Neuron (in vitro differentiated cells): ENCODE measurements around the gene IGSF9.

Experiments used
- H2AFZ ChIP-seq: one replicate; pipeline ENCODE4 v1.6.1; 2013; ENCODE audit warnings: low read depth, mild to moderate bottlenecking, inconsistent platforms, low read length, moderate library complexity
- H3K27me3 ChIP-seq: one replicate; pipeline ENCODE4 v1.6.1; 2013; ENCODE audit warnings: low read length; ENCODE audit not compliant: insufficient read depth
- H3K36me3 ChIP-seq: one replicate; pipeline ENCODE4 v1.6.1; 2013; ENCODE audit warnings: low read length; ENCODE audit not compliant: insufficient read depth
- H3K4me1 ChIP-seq: one replicate; pipeline ENCODE4 v1.6.1; 2013; ENCODE audit warnings: low read length; ENCODE audit not compliant: insufficient read depth
- H3K4me3 ChIP-seq: 2 replicates; pipeline ENCODE4 v1.5.1; 2013; ENCODE audit warnings: mild to moderate bottlenecking, low read length, moderate library complexity
- H3K9me3 ChIP-seq: one replicate; pipeline ENCODE4 v1.6.1; 2013; ENCODE audit warnings: low read length

IGSF9 gene

DNA sequence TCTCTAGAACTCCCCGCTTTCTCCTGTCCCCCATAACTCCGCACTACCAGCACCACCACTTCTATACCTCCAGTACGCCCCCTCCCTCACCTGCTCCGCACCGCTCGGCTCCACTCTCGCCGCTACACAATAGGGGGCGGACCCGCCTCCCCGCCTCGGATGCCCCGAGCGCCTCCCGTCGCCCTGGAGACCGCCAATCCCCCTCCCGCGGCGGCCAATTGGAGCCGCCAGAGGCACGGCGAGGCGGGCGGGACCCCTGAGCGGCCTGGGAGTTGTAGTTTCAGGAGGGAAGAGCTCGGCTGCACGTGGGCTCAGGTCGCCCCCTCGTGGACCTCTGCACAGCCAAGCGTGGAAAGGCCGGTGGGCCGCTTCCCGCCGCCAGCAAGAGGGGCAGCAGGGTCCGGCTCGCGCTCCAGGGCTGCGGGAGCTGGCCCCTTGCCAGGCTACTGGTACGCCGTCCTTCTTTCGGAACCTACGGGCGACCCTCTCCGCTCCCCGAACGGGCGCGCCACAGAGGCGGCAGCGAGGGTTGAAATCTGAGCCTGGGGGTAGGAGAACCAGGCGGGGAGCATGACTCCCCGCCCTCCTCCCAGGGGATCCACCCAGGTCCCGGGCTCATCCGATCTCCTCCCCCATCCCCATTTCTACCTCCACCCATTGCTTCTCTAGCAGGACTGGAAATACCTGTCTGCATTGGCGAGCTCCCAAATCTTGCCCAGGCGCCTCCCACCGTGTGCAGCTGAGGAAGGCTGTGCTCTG is at the start of gene IGSF9:
TSS of gene IGSF9 (minus strand) at position 131 of the 759 bp plus-strand sequence. CDS start 2,159 bp downstream, outside the sequence.
- Histone ChIP-seq H3K9me3 (no peaks in the 10 kb centered on the region), H3K4me1 (peaks cover 40% of the 10 kb centered on the region), H3K27me3 (peaks cover 29% of the 10 kb centered on the region), H2AFZ (peak within 1 kb of the TSS; percentile 93), H3K4me3 (peak within 1 kb of the TSS; percentile 74), H3K36me3 (no peaks in the 10 kb centered on the region)

- Histone ChIP-seq H2AFZ (no peak overlapping the region), H3K27me3 (peaks cover 21% of the 10 kb centered on the region), H3K9me3 (no peaks in the 10 kb centered on the region), H3K4me3 (no peak overlapping the region), H3K4me1 (no peaks in the 10 kb centered on the region), H3K36me3 (no peaks in the 10 kb centered on the region)
Measured at GRCh38 chr1:159994896-159995295, 49.5 kb upstream of the IGSF9 start.

DNA sequence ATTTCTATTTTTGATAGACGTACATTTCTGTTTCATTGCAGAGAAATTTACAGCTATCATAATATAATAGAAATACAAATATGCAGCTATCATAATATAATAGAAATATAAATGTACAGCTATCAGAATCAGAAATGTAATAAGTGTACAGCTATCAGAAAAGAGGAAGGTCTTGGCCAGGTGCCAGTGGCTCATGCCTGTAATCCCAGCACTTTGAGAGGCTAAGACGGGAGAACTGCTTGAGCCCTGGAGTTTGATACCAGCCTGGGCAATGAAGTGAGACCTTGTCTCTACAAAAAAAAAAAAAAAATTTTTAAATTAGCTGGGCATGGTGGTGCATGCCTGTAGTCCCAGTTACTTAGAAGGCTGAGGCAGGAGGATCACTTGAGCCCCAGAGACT is 48.5 kb upstream of the IGSF9 start:
- Histone ChIP-seq H3K4me1 (no peaks in the 10 kb centered on the region), H3K27me3 (peaks cover 17% of the 10 kb centered on the region), H3K9me3 (no peaks in the 10 kb centered on the region), H2AFZ (no peak overlapping the region), H3K36me3 (no peaks in the 10 kb centered on the region), H3K4me3 (no peak overlapping the region)

GRCh38 chr1:159992161-159992560 is 46.7 kb upstream of the IGSF9 start:
- no peaks in the 10 kb centered on the region for H3K36me3 ChIP-seq
- no peak overlapping the region for H2AFZ ChIP-seq
- no peak overlapping the region for H3K4me3 ChIP-seq
- H3K4me1 ChIP-seq = no peaks in the 10 kb centered on the region
- no peaks in the 10 kb centered on the region for H3K9me3 ChIP-seq
- H3K27me3 ChIP-seq = peaks cover 16% of the 10 kb centered on the region

GRCh38 chr1:159991513-159991912 is 46.1 kb upstream of the IGSF9 start:
- Histone ChIP-seq H3K4me3 (no peak overlapping the region), H3K4me1 (no peaks in the 10 kb centered on the region), H3K9me3 (no peaks in the 10 kb centered on the region), H2AFZ (no peak overlapping the region), H3K27me3 (peaks cover 16% of the 10 kb centered on the region), H3K36me3 (no peaks in the 10 kb centered on the region)

DNA sequence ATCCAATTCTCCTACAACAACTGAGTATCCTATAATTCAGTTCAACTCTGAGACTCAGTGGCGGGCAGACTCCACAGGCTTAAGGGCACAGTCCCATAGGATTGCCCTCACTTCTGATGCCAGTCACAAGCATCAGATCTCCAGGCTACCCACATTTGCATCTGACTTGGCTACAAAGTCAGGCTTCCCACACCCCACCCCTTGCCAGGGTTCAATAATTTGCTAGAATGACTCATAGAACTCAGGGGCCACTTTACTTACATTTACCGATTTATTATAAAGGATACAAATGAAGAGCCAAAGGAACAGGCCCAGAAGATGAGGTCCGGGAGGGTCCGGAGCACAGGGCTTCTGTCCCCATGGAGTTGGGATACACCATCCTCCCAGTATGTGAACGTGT is 44.6 kb upstream of the IGSF9 start:
- Histone ChIP-seq H3K4me1 (no peaks in the 10 kb centered on the region), H3K36me3 (no peaks in the 10 kb centered on the region), H3K4me3 (no peak overlapping the region), H2AFZ (no peak overlapping the region), H3K27me3 (peaks cover 19% of the 10 kb centered on the region), H3K9me3 (no peaks in the 10 kb centered on the region)

DNA sequence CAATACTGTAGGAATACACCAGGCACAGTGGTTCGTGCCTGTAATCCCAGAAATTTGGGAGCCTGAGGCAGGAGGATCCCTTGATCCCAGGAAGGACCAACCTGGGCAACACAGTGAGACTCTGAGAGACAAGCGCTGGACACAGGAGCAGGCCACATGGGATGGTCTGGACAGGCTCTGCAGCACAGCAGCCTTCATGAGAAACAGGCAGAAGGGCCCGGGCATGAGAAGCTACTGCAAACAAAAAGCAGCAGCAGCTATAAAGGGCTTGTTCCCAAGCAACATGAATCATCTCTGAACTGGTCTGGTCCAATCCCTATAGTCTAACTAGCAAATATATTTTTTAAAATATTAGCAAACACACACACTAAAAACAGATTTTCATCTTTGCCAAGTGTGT is 44.2 kb upstream of the IGSF9 start:
- H3K36me3 ChIP-seq = no peaks in the 10 kb centered on the region
- no peak overlapping the region for H2AFZ ChIP-seq
- H3K9me3 ChIP-seq = no peaks in the 10 kb centered on the region
- H3K4me1 ChIP-seq = no peaks in the 10 kb centered on the region
- H3K4me3 ChIP-seq = no peak overlapping the region
- H3K27me3 ChIP-seq = peaks cover 19% of the 10 kb centered on the region

DNA sequence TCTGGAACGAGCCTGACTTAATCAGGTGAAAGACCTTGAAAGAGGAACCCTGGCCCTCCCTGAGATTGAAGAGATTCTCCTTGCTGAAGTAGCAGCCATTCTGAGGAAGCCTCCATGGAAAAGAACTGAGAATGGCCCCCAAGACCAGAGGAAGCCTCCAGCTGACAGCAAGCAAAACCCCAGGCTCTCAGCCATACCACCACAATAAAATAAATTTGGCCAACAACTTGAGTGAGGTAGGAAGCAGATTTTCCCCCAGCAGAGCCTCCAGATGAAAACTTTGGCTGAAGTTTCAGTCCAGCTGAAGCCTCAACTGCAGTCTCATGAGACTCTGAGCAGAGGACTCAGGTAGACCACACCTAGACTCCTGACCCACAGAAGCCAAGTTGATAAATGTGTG is 42.6 kb upstream of the IGSF9 start:
- no peak overlapping the region for H2AFZ ChIP-seq
- H3K36me3 ChIP-seq = no peaks in the 10 kb centered on the region
- no peak overlapping the region for H3K4me3 ChIP-seq
- peaks cover 19% of the 10 kb centered on the region for H3K27me3 ChIP-seq
- no peaks in the 10 kb centered on the region for H3K4me1 ChIP-seq
- H3K9me3 ChIP-seq = no peaks in the 10 kb centered on the region

DNA sequence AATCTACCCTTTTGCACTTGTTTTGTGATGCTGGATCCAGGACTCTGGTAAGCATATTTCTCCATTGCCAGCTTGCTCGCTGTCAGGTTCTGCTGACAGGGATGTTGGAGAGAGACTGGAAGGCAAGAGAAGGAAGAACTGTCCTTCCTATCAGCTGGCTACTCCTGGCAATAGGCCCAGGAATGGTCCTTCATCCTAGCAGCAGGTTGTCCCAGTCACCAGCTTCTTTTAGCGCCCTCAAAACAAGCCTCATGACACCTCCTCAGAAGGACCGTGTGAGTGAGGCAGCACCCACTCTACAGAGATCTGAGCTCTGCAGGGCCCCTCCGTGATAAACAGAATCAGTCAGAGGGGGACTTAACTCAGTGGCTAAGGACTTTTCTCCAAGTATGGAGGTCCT is 41.8 kb upstream of the IGSF9 start:
- Histone ChIP-seq H2AFZ (no peak overlapping the region), H3K4me1 (no peaks in the 10 kb centered on the region), H3K9me3 (no peaks in the 10 kb centered on the region)

GRCh38 chr1:159986531-159986930 is 41.1 kb upstream of the IGSF9 start:
- Histone ChIP-seq H3K4me3 (no peak overlapping the region), H3K4me1 (no peaks in the 10 kb centered on the region), H3K36me3 (no peaks in the 10 kb centered on the region), H3K27me3 (peaks cover 16% of the 10 kb centered on the region), H3K9me3 (no peaks in the 10 kb centered on the region), H2AFZ (no peak overlapping the region)

More for the DNA sequence above, 41.8 kb upstream of the IGSF9 start:
- no peaks in the 10 kb centered on the region for H3K36me3 ChIP-seq
- H3K27me3 ChIP-seq = peaks cover 17% of the 10 kb centered on the region
- H3K4me3 ChIP-seq = no peak overlapping the region

DNA sequence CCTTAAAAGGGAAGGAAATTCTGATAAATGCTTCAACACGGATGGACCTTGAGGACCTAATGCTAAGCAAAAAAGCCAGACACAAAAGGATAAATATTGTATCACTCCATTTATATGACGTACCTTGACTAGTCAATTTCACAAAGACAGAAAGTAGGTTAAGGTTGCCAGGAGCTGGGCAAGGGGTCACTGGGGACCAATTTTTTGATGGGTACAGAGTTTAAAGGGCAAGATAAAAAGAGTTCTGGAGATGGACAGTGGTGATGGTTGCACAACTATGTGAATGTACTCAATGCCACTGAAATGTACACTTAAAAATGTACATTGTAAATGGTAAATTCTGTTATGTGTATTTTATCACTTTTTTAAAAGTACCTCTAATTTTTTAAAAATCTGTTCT is 40.7 kb upstream of the IGSF9 start:
- H3K4me1 ChIP-seq = no peaks in the 10 kb centered on the region

GRCh38 chr1:159985473-159985872 is 40.1 kb upstream of the IGSF9 start:
- no peak overlapping the region for H3K4me3 ChIP-seq
- no peaks in the 10 kb centered on the region for H3K9me3 ChIP-seq
- no peak overlapping the region for H2AFZ ChIP-seq
- H3K36me3 ChIP-seq = no peaks in the 10 kb centered on the region
- no peaks in the 10 kb centered on the region for H3K4me1 ChIP-seq
- H3K27me3 ChIP-seq = peaks cover 13% of the 10 kb centered on the region

More for the DNA sequence above, 40.7 kb upstream of the IGSF9 start:
- Histone ChIP-seq H3K36me3 (no peaks in the 10 kb centered on the region), H3K9me3 (no peaks in the 10 kb centered on the region), H2AFZ (no peak overlapping the region), H3K4me3 (no peak overlapping the region), H3K27me3 (peaks cover 13% of the 10 kb centered on the region)

- no peaks in the 10 kb centered on the region for H3K4me1 ChIP-seq
- H3K27me3 ChIP-seq = peaks cover 14% of the 10 kb centered on the region
- H3K9me3 ChIP-seq = no peaks in the 10 kb centered on the region
- H2AFZ ChIP-seq = no peak overlapping the region
- no peak overlapping the region for H3K4me3 ChIP-seq
- no peaks in the 10 kb centered on the region for H3K36me3 ChIP-seq
Measured at GRCh38 chr1:159983681-159984080, 38.3 kb upstream of the IGSF9 start.

DNA sequence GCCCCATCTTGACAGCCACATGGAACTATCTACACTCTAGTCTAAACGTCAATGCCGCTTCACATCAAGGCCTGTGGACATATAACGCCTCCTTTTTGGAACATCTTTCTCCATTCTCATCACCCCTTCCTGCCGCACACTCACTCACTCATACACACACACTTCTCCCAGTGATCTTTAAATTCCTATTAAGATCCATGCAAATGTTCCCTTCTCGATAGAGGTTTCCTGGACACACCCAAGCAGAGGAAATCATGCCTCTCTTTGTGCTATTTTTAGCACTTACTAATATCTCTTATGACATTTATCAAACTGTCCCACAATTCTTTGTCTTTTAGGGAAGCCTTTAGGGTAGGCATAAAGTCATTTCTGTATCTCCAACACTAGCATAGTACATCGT is 36.9 kb upstream of the IGSF9 start:
- Histone ChIP-seq H3K27me3 (peaks cover 24% of the 10 kb centered on the region), H3K36me3 (no peaks in the 10 kb centered on the region), H2AFZ (no peak overlapping the region), H3K4me1 (no peaks in the 10 kb centered on the region), H3K4me3 (no peak overlapping the region), H3K9me3 (no peaks in the 10 kb centered on the region)
